HG03103 (cell line): ENCODE results near the gene HPS4.

Experiments used
- ATAC-seq: cut with Tn5 transposase; IDR thresholded peaks from one replicate; pipeline ENCODE4 v1.9.1; 2021; ENCODE audit warnings: low read depth; ENCODE audit not compliant: unreplicated experiment

HPS4 gene

GRCh38 chr22:26471522-26471921, 12.1 kb downstream of the HPS4 start:
- no peak for ATAC-seq

GRCh38 chr22:26470807-26471206, 12.8 kb downstream of the HPS4 start:
- no peak for ATAC-seq

GRCh38 chr22:26466196-26466595, 17.4 kb downstream of the HPS4 start:
- no peak for ATAC-seq

GRCh38 chr22:26464312-26464711, 19.3 kb downstream of the HPS4 start:
- no peak for ATAC-seq

- ATAC-seq, result no peak
These were observed 19.9 kb downstream of the HPS4 start for GRCh38 chr22:26463688-26464087.

- no peak for ATAC-seq
These were observed 20.4 kb downstream of the HPS4 start for GRCh38 chr22:26463101-26463661.

GRCh38 chr22:26462641-26463040, 20.9 kb downstream of the HPS4 start:
- ATAC-seq, result no peak

- no peak for ATAC-seq
These were observed 21.5 kb downstream of the HPS4 start for GRCh38 chr22:26462051-26462450.

- no peak for ATAC-seq
These were observed 22.3 kb downstream of the HPS4 start for GRCh38 chr22:26461188-26461810.

- ATAC-seq, result no peak
These were observed 23.4 kb downstream of the HPS4 start for GRCh38 chr22:26460202-26460601.

GRCh38 chr22:26457661-26458272, 25.8 kb downstream of the HPS4 start:
- no peak for ATAC-seq

GRCh38 chr22:26453812-26454500, 29.6 kb downstream of the HPS4 start:
- no peak for ATAC-seq

- no peak for ATAC-seq
These were observed 30.4 kb downstream of the HPS4 start for GRCh38 chr22:26453216-26453615.

- ATAC-seq, result no peak
These were observed 31.2 kb downstream of the HPS4 start for GRCh38 chr22:26452236-26453016.

GRCh38 chr22:26450453-26451185, 33.0 kb downstream of the HPS4 start:
- no peak for ATAC-seq

GRCh38 chr22:26448941-26449340, 34.6 kb downstream of the HPS4 start:
- ATAC-seq, result no peak

- ATAC-seq, result no peak
These were observed 35.2 kb downstream of the HPS4 start for GRCh38 chr22:26448334-26448733.

- no peak for ATAC-seq
These were observed 35.8 kb downstream of the HPS4 start for GRCh38 chr22:26447584-26448329.

GRCh38 chr22:26446808-26447515, 36.6 kb downstream of the HPS4 start:
- ATAC-seq, result no peak
